ENCODE results near the gene RBM47. TPM values are rescaled to one million over a fixed set of nuclear protein-coding genes. Genes with fewer than 3 reads are reported as not detected.
"Not testable (repeated sequence)": the region's sequence is repeated elsewhere in the genome, so short reads cannot be mapped to it uniquely, and the experiment has no call there.

Gene RBM47
- total RNA-seq, 8 experiments from 2014 or later, result 0.38 to 16.9 (median 1.8) TPM

DNA sequence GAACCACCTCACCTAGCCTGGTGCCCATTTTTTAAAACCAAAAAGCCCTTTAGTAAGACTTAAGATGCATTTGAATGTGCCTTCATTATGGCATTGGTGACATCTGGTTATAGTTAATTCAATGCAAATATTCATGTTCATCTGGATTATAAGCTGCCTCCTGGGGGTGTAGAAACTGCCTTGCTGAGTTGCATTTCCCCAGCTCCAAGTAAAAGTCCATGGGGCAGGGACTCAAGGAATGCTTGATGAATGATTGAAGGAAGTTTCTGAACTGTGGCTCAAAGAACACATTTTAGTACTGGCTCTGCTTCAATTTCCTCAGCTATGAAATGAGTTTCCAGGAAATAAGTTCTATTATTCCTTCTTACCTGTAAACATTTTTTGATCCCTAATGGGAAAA lies 18.5 kb upstream of the RBM47 start:
- Histone ChIP-seq H3K27ac (no peak overlapping the region), H3K4me3 (no peak overlapping the region), H3K4me1 (replicated peaks in 1 of 2) (peaks cover 0 to 3% of the 10 kb centered on the region in 2 donors)
- ATAC-seq (replicated peaks in 6 of 8), result peak in 3 of 8 experiments; percentile 64 to 87 (median 76)
- in situ Hi-C loops (cut with MboI; ENCODE audit: low pct_unique_long_range_greater_than_20kb in 2 of 9, low sequenced_read_pairs in 9 of 9, unreplicated experiment in 9 of 9), result no loop called here

DNA sequence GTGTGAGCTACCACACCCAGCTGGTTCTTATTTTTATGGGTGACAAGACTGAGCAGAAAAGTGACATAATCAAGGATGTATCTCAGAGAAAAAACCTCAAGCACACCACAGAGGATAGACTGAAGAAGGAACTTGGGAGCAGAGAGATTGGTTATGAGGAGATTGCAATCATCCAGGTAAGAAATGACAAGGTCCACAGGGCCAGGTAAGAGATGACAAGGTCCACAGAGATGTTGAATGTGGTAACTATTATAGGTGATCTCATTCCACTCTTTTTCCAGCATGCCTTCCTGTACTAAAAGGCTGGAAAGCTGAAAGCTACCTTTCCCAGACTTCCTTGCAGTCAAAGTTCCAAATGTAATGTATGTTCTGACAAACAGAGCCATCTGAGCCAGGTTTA lies 15.9 kb upstream of the RBM47 start:
- H3K4me1 ChIP-seq (replicated peaks in 1 of 2), result peaks cover 0 to 3% of the 10 kb centered on the region in 2 donors
- no peak for ATAC-seq (replicated peaks in 6 of 8)
- no peak overlapping the region for H3K27ac ChIP-seq
- in situ Hi-C loops (cut with MboI; ENCODE audit: low pct_unique_long_range_greater_than_20kb in 2 of 9, low sequenced_read_pairs in 9 of 9, unreplicated experiment in 9 of 9), result no loop called here
- no peak overlapping the region for H3K4me3 ChIP-seq

DNA sequence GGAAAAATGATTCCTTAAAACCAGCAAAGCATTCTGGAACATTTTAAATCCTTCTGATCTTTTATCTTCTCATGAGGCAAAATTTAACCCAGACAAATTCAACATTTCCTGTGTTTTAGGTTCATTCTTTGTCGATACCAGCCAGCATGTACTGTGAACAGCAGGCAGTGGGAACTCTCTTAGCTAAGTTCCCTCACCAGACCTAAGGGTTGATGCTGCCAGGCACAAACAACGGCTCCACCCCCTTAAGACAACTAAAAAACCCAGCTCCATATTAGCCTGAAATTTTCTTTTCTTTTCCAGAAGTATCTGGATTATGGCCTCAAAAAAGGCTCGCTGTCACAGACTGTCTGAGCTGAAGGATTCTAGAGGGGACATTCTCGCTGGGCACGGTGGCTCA lies 2.4 kb upstream of the RBM47 start:
- Histone ChIP-seq H3K4me3 (no peak overlapping the region), H3K27ac (no peak overlapping the region), H3K4me1 (replicated peaks in 1 of 2) (peaks cover 8 to 13% of the 10 kb centered on the region in 2 donors)
- WGBS, 10 experiments, result 25 to 93% (median 77%) methylated on average over 1 to 5 of the region's 5 CpGs; no CpG with 5 or more reads in 2 of the 10 experiments
- in situ Hi-C loops (cut with MboI; ENCODE audit: low pct_unique_long_range_greater_than_20kb in 2 of 9, low sequenced_read_pairs in 9 of 9, unreplicated experiment in 9 of 9), result no loop called here
- ATAC-seq (replicated peaks in 6 of 8), result no peak

DNA sequence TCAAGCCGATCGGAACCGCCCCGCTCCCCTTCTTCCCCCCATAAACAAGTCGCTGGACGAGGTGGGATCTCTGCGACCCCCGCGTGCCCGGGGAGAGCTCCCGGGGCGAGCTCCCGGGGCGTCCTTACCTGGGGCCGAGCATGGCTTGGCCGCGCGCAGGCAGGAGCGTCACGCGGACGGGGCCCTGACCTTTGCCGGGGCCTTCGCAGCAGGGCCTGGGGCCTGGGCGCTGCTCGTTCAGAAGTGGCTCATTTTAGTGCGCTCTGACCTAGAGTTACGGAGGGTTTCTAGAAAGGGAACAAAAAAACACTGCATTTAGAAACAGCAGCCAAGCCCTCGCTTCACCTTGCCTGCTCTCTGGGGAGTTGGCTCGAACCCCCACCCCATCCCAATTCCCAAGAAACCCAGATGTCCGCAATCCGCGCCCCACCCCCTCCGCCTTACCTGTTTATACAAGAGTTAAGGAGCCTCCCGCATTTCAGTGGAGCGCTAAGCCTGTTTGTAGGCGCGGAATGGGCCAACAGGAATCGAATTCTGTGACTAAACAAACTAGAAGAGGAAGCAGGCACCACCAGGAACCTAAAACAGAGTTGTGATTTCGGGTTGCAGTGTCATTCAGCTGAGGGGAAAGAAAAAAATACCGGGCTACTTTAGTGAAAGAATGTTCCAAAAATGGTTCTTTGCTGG lies 814 bp upstream of the RBM47 start:
- H3K4me3 ChIP-seq, result peak overlapping the region in 2 of 5 donors; percentile 34 to 44
- peaks cover 8 to 15% of the 10 kb centered on the region in 2 donors for H3K4me1 ChIP-seq (replicated peaks in 1 of 2)
- H3K27ac ChIP-seq, result no peak overlapping the region
- in situ Hi-C loops (cut with MboI; ENCODE audit: low pct_unique_long_range_greater_than_20kb in 2 of 9, low sequenced_read_pairs in 9 of 9, unreplicated experiment in 9 of 9), result no loop called here
- 14 to 100% (median 48%) methylated on average over 1 to 7 of the region's 41 CpGs; no CpG with 5 or more reads in 2 of the 10 experiments for WGBS, 10 experiments
- peak in 4 of 8 experiments; percentile 49 to 66 (median 60) for ATAC-seq (replicated peaks in 6 of 8)

DNA sequence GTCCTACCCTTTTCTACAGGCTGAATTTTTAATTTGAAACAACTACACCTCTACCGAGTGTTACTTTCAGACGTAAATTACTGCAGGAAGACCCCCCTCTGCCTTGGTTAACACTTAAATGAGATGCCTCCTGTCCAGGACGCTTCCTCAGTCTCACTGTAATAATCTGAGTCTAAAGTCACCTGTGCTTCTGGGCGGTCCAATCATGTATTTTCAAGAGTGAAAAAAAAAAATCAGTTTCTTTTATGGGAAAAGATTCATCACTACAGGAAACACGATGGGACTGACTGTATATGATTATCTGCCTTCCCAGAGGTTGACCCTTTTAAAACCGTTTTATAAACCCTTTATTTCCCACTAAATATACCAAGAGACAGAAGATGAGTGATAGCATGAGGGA lies 776 bp downstream of the RBM47 start:
- in situ Hi-C loops (cut with MboI; ENCODE audit: low pct_unique_long_range_greater_than_20kb in 2 of 9, low sequenced_read_pairs in 9 of 9, unreplicated experiment in 9 of 9), result no loop called here
- H3K27ac ChIP-seq, result no peak overlapping the region
- ATAC-seq (replicated peaks in 6 of 8), result no peak
- peaks cover 8 to 15% of the 10 kb centered on the region in 2 donors for H3K4me1 ChIP-seq (replicated peaks in 1 of 2)
- H3K4me3 ChIP-seq, result peak overlapping the region in 3 of 5 donors; percentile 32 to 44 (median 34)
- 0 to 50% (median 40%) methylated on average over 2 to 4 of the region's 6 CpGs; no CpG with 5 or more reads in 3 of the 10 experiments for WGBS, 10 experiments

DNA sequence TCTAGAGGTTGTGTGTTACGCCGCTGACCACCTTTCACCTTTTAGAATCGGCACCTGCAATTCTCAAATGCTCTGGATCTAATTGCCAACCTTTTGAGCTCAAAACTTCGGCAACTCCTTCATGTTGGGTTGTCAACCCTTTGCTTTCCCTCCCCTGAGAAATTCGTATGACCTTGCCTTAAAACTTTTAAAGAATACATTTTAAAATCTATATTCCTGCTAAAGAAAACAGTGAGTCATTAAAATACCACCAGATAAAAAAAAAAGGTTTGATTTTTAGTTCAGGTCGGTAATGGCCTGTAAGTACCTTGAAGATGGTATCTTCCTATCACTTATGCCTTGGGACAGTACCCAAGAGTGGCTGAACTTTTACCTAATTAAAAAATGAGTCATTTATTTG lies 1.3 kb downstream of the RBM47 start:
- H3K4me1 ChIP-seq (replicated peaks in 1 of 2), result peaks cover 8 to 15% of the 10 kb centered on the region in 2 donors
- in situ Hi-C loops (cut with MboI; ENCODE audit: low pct_unique_long_range_greater_than_20kb in 2 of 9, low sequenced_read_pairs in 9 of 9, unreplicated experiment in 9 of 9); H3K4me3 ChIP-seq: not testable (repeated sequence)

DNA sequence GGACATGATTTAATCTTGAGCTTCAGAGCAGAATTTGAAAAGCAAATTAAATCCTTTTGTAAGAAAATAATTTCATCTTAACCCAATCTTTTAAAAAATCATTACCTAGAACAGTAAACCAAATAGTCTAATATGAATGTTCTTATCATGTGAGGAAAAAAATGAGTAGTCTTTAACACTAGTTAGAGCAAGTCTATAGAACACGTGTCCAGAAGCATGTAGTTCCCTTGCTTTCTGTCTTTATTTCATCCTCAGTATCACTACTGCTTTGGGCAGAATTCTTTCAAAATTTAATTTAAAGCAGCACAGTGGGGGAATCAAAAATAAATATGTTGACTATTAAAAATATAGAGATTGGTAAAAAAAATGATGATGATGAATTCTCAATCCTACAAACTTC lies 2.1 kb downstream of the RBM47 start:
- ATAC-seq (replicated peaks in 6 of 8), result no peak
- Histone ChIP-seq H3K4me3 (no peak overlapping the region), H3K4me1 (replicated peaks in 1 of 2) (peaks cover 8 to 15% of the 10 kb centered on the region in 2 donors), H3K27ac (no peak overlapping the region)
- WGBS, 10 experiments, result 57 to 100% (median 74%) methylated on average over 1 of the region's 1 CpG
- in situ Hi-C loops (cut with MboI; ENCODE audit: low pct_unique_long_range_greater_than_20kb in 2 of 9, low sequenced_read_pairs in 9 of 9, unreplicated experiment in 9 of 9), result no loop called here

More for the DNA sequence above, 1.3 kb downstream of the RBM47 start:
- 0 to 90% (median 54%) methylated on average over 1 to 5 of the region's 6 CpGs for WGBS, 10 experiments
- ATAC-seq (replicated peaks in 6 of 8); H3K27ac ChIP-seq: not testable (repeated sequence)

DNA sequence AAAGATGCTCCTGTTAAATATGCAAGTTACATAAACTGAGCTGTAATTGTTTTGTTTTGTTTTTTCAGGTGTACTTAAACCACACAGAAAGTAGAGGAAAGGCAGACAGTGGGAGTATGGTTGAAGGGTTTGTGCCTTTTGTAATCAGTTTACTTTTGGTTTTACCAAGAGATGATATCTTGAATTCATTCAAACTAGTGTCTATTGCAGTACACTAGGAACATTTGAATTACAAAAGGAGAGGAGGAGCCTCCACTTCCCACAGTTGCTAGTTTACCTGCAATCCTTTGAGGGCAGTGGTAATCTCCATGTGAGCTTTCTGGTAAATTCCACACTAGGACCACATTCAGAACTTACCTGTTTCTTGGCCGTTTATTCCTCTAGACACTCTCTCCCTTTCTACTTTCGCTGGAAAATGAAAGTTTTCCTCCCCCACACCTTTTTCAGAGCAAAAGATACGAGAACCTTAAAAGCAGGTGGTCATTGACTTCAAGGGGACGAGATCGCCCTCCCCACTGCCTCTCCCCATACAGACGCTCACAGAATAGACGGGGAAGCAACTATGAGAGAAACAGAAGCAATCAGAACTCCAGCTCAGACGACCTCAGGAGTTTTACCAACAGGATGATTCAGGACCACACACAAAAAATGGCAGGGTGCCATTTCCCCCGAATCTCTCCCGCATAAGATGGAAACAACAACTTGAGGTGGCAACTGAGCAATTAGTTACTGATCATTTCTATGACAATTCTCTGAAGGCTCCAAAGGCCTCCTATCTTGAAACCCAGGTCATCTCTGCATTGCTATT lies 3.3 kb downstream of the RBM47 start:
- 14 to 72% (median 40%) methylated on average over 1 to 10 of the region's 10 CpGs for WGBS, 10 experiments
- H3K4me3 ChIP-seq, result no peak overlapping the region
- H3K27ac ChIP-seq, result no peak overlapping the region
- no peak for ATAC-seq (replicated peaks in 6 of 8)
- H3K4me1 ChIP-seq (replicated peaks in 1 of 2), result peaks cover 13 to 19% of the 10 kb centered on the region in 2 donors
- in situ Hi-C loops (cut with MboI; ENCODE audit: low pct_unique_long_range_greater_than_20kb in 2 of 9, low sequenced_read_pairs in 9 of 9, unreplicated experiment in 9 of 9), result no loop called here

DNA sequence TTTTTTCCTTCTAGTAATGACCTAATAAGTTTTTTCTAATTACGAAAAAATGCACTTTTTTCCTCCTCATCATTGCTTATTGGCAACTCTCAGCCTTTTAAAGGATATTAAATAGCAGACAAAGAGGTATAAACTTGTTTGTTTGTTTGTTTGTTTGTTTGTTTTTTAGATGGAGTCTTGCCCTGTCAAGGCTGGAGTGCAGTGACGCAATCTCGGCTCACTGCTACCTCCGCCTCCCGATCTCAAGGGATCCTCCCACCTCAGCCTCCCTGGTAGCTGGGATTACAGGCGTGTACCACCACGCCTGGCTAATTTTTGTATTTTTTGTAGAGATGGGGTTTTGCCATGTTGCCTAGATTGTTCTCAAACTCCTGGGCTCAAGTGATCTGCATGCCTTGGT lies 6.0 kb downstream of the RBM47 start:
- H3K27ac ChIP-seq, result no peak overlapping the region
- no peak for ATAC-seq (replicated peaks in 6 of 8)
- in situ Hi-C loops (cut with MboI; ENCODE audit: low pct_unique_long_range_greater_than_20kb in 2 of 9, low sequenced_read_pairs in 9 of 9, unreplicated experiment in 9 of 9), result no loop called here
- 63 to 100% (median 93%) methylated on average over 1 to 7 of the region's 7 CpGs; no CpG with 5 or more reads in 2 of the 10 experiments for WGBS, 10 experiments
- no peak overlapping the region for H3K4me3 ChIP-seq
- H3K4me1 ChIP-seq (replicated peaks in 1 of 2), result peaks cover 9% of the 10 kb centered on the region in 2 donors

DNA sequence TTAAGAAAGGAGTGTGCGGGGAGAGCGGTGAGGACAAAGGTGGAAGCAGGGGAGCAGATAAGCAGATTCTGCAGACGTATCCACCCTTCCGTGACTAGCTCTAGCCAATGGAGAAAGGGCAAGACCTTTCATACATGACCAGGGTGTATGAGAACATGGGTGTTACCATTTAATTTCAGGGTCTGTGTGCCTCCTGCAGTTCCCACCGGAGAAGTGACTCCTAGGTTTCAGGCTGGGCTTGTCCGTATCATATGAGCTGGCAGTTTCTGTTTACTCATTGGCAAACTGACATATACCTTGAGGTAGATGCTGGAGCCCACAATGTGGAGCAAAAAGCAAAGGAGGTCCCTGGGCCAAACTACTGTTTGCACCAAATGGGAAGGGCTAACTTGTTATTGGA lies 6.8 kb downstream of the RBM47 start:
- in situ Hi-C loops (cut with MboI; ENCODE audit: low pct_unique_long_range_greater_than_20kb in 2 of 9, low sequenced_read_pairs in 9 of 9, unreplicated experiment in 9 of 9), result no loop called here
- WGBS, 10 experiments, result 79 to 100% (median 98%) methylated on average over 2 to 6 of the region's 6 CpGs; no CpG with 5 or more reads in 4 of the 10 experiments
- peaks cover 9% of the 10 kb centered on the region in 2 donors for H3K4me1 ChIP-seq (replicated peaks in 1 of 2)
- no peak overlapping the region for H3K4me3 ChIP-seq
- no peak for ATAC-seq (replicated peaks in 6 of 8)
- no peak overlapping the region for H3K27ac ChIP-seq

DNA sequence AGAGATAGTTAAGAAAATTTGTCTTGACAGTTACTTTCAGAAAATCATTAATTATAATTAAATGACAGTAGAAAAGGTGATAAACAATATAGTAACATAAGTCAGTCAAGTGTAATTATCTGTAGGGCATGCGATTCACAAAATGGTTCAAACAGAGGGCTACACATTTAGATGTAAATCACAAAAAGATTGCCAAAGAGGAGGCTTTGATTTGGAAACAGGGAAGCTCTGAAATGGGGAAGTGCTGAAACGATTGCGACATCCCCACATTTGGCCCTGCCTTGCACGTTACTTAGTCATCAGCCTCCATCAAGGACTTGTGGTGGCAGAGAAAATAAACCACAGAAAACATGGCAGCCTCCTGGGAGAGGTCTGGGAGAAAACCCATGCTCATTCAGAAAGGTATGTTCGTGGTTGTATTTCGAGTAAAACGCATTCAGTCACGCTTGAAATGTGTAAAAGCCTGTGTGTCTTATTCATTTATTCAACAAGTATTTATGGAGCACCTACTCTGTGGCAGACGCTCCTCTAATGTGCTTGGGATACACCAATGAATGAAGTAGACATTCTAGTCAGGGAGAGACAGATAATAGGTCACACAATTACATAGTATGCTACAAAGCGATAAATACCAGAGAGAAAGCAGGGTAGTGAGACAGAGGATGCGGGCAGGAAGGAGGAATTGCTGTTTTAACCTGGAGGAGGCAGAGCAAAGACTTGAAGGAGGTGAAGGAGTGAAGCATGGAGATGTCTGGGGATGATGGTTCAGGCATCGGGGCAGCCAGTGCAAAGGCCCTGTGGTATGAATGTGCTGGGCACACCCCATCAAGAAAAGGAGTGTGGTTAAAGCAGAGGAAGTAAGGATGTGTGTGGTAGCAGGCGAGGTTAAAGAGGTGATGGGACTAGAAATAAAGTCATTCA lies 7.8 kb downstream of the RBM47 start:
- 19 to 61% (median 48%) methylated on average over 3 to 12 of the region's 13 CpGs; no CpG with 5 or more reads in 1 of the 10 experiments for WGBS, 10 experiments
- Histone ChIP-seq H3K27ac (no peak overlapping the region), H3K4me3 (no peak overlapping the region), H3K4me1 (replicated peaks in 1 of 2) (peaks cover 9% of the 10 kb centered on the region in 2 donors)
- peak; percentile 20 to 99 (median 45) for ATAC-seq (replicated peaks in 6 of 8)
- in situ Hi-C loops (cut with MboI; ENCODE audit: low pct_unique_long_range_greater_than_20kb in 2 of 9, low sequenced_read_pairs in 9 of 9, unreplicated experiment in 9 of 9), result no loop called here

DNA sequence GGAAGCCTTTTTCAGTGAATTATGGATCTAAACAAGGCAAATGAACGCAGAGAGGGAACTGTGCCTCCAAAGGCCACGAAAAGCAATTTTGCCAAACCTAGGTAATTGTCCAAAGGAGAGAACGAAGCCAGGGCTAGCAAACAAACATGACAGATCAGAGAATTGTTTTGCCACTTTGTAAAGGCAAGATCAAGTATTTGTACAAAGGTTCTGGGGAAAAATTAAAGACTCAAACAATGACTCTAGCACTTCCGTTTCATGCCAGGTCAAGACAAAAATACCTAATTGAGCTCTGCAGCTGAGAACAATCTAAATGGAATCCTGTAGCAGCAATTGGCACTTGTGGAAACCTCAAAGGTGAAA lies 8.5 kb downstream of the RBM47 start:
- Histone ChIP-seq H3K4me1 (replicated peaks in 1 of 2) (peaks cover 7 to 9% of the 10 kb centered on the region in 2 donors), H3K4me3 (no peak overlapping the region), H3K27ac (no peak overlapping the region)
- ATAC-seq (replicated peaks in 6 of 8), result no peak
- WGBS, 10 experiments, result 33 to 100% (median 59%) methylated on average over 1 to 4 of the region's 4 CpGs; no CpG with 5 or more reads in 2 of the 10 experiments
- in situ Hi-C loops (cut with MboI; ENCODE audit: low pct_unique_long_range_greater_than_20kb in 2 of 9, low sequenced_read_pairs in 9 of 9, unreplicated experiment in 9 of 9), result no loop called here

DNA sequence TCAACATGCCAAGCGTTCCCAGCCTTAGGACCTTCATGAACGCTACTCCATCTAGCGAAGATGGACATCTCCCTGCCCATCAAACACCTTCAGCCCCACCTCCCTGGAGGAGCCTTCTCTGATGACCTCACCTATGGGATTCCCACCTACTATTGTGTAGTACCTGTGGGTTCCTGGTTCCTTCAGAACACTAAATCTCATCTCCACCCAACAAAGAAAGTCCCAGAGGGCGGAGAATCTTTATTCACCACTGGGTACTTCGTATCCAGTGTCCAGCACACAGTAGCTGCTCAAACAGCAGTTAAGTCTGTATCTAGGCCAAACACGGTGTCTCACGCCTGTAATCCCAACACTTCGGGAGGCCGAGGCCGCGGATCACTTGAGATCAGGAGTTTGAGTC lies 10.1 kb downstream of the RBM47 start:
- H3K4me3 ChIP-seq, result no peak overlapping the region
- H3K27ac ChIP-seq, result no peak overlapping the region
- no peak for ATAC-seq (replicated peaks in 6 of 8)
- in situ Hi-C loops (cut with MboI; ENCODE audit: low pct_unique_long_range_greater_than_20kb in 2 of 9, low sequenced_read_pairs in 9 of 9, unreplicated experiment in 9 of 9), result no loop called here
- WGBS, 10 experiments, result 75 to 100% (median 99%) methylated on average over 1 to 11 of the region's 11 CpGs; no CpG with 5 or more reads in 1 of the 10 experiments
- peaks cover 7 to 9% of the 10 kb centered on the region in 2 donors for H3K4me1 ChIP-seq (replicated peaks in 1 of 2)
